HepG2 (cell line): ENCODE measurements around the gene AGAP1. TPM values are rescaled to one million over a fixed set of nuclear protein-coding genes. Genes with fewer than 3 reads are reported as not detected.

Experiments
- HNF4G ChIP-seq, 2 experiments: sonication (generic) in 1 of 2; formaldehyde crosslinking in 1 of 2; IDR thresholded peaks; 2 replicates each; pipeline versions ENCODE4 v1.4.0 to v1.6.1; 2011 to 2020; ENCODE audit warnings: borderline replicate concordance in 2 of 2, low read depth in 2 of 2, mild to moderate bottlenecking in 2 of 2, low read length in 1 of 2, missing genetic modification reagents in 1 of 2, moderate library complexity in 1 of 2
- KAT7 ChIP-seq: IDR thresholded peaks from 2 replicates; pipeline ENCODE4 v1.6.1; 2018; ENCODE audit warnings: borderline replicate concordance, missing compliant biosample characterization
- MAFF ChIP-seq: IDR thresholded peaks from 2 replicates; pipeline ENCODE4 v1.6.1; 2011; ENCODE audit warnings: low read depth, low read length, improper control_type of control experiment
- SPEN ChIP-seq: sonication (generic); formaldehyde crosslinking; IDR thresholded peaks from 2 replicates; pipeline ENCODE4 v1.5.1; 2020; ENCODE audit warnings: low read depth, mild to moderate bottlenecking, missing genetic modification reagents
- ZNF484 ChIP-seq: sonication (generic); formaldehyde crosslinking; IDR thresholded peaks from 2 replicates; pipeline ENCODE4 v1.5.1; 2020; ENCODE audit warnings: mild to moderate bottlenecking, low read depth, missing genetic modification reagents, borderline replicate concordance
- ZNF772 ChIP-seq: sonication (generic); formaldehyde crosslinking; IDR thresholded peaks from 2 replicates; pipeline ENCODE4 v1.5.0; 2020; ENCODE audit warnings: mild to moderate bottlenecking, missing genetic modification reagents
- ZSCAN22 ChIP-seq: sonication (generic); formaldehyde crosslinking; IDR thresholded peaks from 2 replicates; pipeline ENCODE4 v1.4.0; 2020; ENCODE audit warnings: mild to moderate bottlenecking, missing genetic modification reagents
- polyA plus RNA-seq, 8 experiments: library from polyadenylated mRNA; depleted of rRNA in 3 of 8; stranded (reverse) in 7 of 8; unstranded in 1 of 8; fragments of >200 nt; fragmentation: Illumina TruSeq in 4 of 8; extraction: Trizol in 4 of 8; gene quantifications; 2 replicates each; pipeline versions ENCODE4 v1.2.1 to v1.2.3, GENCODE V29; 2011 to 2016; ENCODE audit warnings: low read depth in 4 of 8, missing spikeins in 1 of 8, mixed read lengths in 1 of 8; ENCODE audit not compliant: insufficient read depth in 1 of 8
- total RNA-seq, 5 experiments: library from RNA; depleted of rRNA; stranded (reverse); fragments of >200 nt; fragmentation: Illumina TruSeq; extraction: Trizol; gene quantifications; 2 replicates each; pipeline ENCODE4 v1.2.3, GENCODE V29; 2016; ENCODE audit warnings: low read depth in 1 of 5
- TF ChIP-seq, protein P1 (sequence below): IDR thresholded peaks from 2 replicates; pipeline ENCODE4 v1.6.1; 2016; ENCODE audit warnings: low read depth, missing genetic modification reagents, missing compliant biosample characterization
- TF ChIP-seq, protein P2 (sequence below): sonication (generic); IDR thresholded peaks from 2 replicates; pipeline ENCODE4 v1.6.1; 2016; ENCODE audit warnings: low read depth, borderline replicate concordance
- TF ChIP-seq, protein P3 (sequence below): fragments of 450-650 bp; IDR thresholded peaks from 2 replicates; pipeline ENCODE4 v1.6.1; 2016
- TF ChIP-seq, protein P4 (sequence below): sonication (generic); formaldehyde crosslinking; IDR thresholded peaks from 2 replicates; pipeline ENCODE4 v1.4.0; 2020; ENCODE audit warnings: mild to moderate bottlenecking, missing genetic modification reagents
- TF ChIP-seq, protein P5 (sequence below): sonication (generic); formaldehyde crosslinking; IDR thresholded peaks from 2 replicates; pipeline ENCODE4 v1.8.1; 2023; ENCODE audit warnings: mild to moderate bottlenecking, missing genetic modification reagents, borderline replicate concordance
- TF ChIP-seq, protein P6 (sequence below): sonication (generic); formaldehyde crosslinking; IDR thresholded peaks from 2 replicates; pipeline ENCODE4 v1.9.0; 2021; ENCODE audit warnings: missing genetic modification reagents, borderline replicate concordance

The AGAP1 gene
- total and polyA plus RNA-seq, 2 of the 13 experiments (the other 11 are each of a cell fraction or from before 2014, with no cell fraction given): 21.2 to 32.7 TPM

GRCh38 chr2:235493775-235494715, at the start of gene AGAP1 (continued):
- TF ChIP-seq ZNF772 (CRISPR knock-in tag) (no peak), SPEN (CRISPR knock-in tag) (peak; percentile 58; the same call in 1 of the 2 replicates), ZNF484 (CRISPR knock-in tag) (no peak), ZSCAN22 (CRISPR knock-in tag) (no peak), MAFF (no peak), HNF4G (IDR thresholded peaks at IDR 0.05; ENCODE audit: borderline replicate concordance, low read depth, low read length) (no peak), HNF4G (CRISPR knock-in tag; IDR thresholded peaks at IDR 0.05; ENCODE audit: borderline replicate concordance, low read depth) (no peak), KAT7 (CRISPR knock-in tag) (peak; percentile 59; the same call in 1 of the 2 replicates)
- TF ChIP-seq, protein P1, sequence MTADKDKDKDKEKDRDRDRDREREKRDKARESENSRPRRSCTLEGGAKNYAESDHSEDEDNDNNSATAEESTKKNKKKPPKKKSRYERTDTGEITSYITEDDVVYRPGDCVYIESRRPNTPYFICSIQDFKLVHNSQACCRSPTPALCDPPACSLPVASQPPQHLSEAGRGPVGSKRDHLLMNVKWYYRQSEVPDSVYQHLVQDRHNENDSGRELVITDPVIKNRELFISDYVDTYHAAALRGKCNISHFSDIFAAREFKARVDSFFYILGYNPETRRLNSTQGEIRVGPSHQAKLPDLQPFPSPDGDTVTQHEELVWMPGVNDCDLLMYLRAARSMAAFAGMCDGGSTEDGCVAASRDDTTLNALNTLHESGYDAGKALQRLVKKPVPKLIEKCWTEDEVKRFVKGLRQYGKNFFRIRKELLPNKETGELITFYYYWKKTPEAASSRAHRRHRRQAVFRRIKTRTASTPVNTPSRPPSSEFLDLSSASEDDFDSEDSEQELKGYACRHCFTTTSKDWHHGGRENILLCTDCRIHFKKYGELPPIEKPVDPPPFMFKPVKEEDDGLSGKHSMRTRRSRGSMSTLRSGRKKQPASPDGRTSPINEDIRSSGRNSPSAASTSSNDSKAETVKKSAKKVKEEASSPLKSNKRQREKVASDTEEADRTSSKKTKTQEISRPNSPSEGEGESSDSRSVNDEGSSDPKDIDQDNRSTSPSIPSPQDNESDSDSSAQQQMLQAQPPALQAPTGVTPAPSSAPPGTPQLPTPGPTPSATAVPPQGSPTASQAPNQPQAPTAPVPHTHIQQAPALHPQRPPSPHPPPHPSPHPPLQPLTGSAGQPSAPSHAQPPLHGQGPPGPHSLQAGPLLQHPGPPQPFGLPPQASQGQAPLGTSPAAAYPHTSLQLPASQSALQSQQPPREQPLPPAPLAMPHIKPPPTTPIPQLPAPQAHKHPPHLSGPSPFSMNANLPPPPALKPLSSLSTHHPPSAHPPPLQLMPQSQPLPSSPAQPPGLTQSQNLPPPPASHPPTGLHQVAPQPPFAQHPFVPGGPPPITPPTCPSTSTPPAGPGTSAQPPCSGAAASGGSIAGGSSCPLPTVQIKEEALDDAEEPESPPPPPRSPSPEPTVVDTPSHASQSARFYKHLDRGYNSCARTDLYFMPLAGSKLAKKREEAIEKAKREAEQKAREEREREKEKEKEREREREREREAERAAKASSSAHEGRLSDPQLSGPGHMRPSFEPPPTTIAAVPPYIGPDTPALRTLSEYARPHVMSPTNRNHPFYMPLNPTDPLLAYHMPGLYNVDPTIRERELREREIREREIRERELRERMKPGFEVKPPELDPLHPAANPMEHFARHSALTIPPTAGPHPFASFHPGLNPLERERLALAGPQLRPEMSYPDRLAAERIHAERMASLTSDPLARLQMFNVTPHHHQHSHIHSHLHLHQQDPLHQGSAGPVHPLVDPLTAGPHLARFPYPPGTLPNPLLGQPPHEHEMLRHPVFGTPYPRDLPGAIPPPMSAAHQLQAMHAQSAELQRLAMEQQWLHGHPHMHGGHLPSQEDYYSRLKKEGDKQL (CRISPR knock-in tag): no peak
- TF ChIP-seq, protein P2, sequence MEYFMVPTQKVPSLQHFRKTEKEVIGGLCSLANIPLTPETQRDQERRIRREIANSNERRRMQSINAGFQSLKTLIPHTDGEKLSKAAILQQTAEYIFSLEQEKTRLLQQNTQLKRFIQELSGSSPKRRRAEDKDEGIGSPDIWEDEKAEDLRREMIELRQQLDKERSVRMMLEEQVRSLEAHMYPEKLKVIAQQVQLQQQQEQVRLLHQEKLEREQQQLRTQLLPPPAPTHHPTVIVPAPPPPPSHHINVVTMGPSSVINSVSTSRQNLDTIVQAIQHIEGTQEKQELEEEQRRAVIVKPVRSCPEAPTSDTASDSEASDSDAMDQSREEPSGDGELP: peak; percentile 7; the same call in 1 of the 2 replicates
- TF ChIP-seq, protein P3, sequence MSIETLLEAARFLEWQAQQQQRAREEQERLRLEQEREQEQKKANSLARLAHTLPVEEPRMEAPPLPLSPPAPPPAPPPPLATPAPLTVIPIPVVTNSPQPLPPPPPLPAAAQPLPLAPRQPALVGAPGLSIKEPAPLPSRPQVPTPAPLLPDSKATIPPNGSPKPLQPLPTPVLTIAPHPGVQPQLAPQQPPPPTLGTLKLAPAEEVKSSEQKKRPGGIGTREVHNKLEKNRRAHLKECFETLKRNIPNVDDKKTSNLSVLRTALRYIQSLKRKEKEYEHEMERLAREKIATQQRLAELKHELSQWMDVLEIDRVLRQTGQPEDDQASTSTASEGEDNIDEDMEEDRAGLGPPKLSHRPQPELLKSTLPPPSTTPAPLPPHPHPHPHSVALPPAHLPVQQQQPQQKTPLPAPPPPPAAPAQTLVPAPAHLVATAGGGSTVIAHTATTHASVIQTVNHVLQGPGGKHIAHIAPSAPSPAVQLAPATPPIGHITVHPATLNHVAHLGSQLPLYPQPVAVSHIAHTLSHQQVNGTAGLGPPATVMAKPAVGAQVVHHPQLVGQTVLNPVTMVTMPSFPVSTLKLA: no peak
- TF ChIP-seq, protein P4, sequence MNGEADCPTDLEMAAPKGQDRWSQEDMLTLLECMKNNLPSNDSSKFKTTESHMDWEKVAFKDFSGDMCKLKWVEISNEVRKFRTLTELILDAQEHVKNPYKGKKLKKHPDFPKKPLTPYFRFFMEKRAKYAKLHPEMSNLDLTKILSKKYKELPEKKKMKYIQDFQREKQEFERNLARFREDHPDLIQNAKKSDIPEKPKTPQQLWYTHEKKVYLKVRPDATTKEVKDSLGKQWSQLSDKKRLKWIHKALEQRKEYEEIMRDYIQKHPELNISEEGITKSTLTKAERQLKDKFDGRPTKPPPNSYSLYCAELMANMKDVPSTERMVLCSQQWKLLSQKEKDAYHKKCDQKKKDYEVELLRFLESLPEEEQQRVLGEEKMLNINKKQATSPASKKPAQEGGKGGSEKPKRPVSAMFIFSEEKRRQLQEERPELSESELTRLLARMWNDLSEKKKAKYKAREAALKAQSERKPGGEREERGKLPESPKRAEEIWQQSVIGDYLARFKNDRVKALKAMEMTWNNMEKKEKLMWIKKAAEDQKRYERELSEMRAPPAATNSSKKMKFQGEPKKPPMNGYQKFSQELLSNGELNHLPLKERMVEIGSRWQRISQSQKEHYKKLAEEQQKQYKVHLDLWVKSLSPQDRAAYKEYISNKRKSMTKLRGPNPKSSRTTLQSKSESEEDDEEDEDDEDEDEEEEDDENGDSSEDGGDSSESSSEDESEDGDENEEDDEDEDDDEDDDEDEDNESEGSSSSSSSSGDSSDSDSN (CRISPR knock-in tag): no peak
- TF ChIP-seq, protein P5, sequence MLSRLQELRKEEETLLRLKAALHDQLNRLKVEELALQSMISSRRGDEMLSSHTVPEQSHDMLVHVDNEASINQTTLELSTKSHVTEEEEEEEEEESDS (CRISPR knock-in tag): no peak
- TF ChIP-seq, protein P6, sequence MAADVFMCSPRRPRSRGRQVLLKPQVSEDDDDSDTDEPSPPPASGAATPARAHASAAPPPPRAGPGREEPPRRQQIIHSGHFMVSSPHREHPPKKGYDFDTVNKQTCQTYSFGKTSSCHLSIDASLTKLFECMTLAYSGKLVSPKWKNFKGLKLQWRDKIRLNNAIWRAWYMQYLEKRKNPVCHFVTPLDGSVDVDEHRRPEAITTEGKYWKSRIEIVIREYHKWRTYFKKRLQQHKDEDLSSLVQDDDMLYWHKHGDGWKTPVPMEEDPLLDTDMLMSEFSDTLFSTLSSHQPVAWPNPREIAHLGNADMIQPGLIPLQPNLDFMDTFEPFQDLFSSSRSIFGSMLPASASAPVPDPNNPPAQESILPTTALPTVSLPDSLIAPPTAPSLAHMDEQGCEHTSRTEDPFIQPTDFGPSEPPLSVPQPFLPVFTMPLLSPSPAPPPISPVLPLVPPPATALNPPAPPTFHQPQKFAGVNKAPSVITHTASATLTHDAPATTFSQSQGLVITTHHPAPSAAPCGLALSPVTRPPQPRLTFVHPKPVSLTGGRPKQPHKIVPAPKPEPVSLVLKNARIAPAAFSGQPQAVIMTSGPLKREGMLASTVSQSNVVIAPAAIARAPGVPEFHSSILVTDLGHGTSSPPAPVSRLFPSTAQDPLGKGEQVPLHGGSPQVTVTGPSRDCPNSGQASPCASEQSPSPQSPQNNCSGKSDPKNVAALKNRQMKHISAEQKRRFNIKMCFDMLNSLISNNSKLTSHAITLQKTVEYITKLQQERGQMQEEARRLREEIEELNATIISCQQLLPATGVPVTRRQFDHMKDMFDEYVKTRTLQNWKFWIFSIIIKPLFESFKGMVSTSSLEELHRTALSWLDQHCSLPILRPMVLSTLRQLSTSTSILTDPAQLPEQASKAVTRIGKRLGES: no peak
